ENCODE results near the gene ECHDC3. TPM values are rescaled to one million over a fixed set of nuclear protein-coding genes. Genes with fewer than 3 reads are reported as not detected.

ECHDC3 gene
- total and polyA plus RNA-seq, 2 experiments from 2014 or later, result 0.97 to 1.8 TPM

DNA sequence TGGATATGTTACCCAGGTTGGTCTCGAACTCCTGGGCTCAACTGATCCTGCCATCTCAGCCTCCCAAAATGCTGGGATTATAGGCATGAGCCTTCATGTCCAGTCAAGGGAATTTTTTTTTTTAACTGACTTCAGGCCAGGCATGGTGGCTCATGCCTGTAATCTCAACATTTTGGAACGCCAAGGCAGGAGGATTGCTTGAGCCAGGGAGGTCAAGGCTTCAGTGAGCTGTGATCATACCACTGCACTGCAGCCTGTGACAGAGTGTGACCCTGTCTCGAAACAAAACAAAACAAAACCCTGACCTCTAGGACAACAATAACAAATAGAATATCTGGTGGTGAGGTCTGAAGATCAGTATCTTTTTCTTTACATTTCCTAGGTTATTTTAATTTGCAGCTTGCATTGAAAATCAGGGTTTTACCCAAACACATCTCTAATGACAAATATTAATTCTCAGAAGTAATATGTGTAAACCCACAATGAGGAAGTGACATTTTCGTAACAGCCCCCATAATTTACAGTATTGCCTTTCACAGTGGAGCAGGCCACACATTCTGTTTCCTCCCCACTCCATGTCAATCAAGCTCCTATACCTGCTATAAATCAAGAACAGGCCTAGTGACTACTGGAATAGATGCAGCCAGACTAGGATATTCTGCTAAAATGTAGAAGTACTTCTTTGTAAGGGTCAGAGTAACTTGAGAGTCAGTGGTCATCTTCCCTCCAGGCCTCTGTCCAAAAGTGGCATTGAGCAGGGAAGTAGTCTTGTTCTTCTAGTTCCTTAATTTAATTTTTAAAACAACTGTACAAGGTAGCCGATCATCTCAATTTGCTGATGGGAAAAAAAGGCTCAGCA is 43.3 kb upstream of the ECHDC3 start:
- Histone ChIP-seq H3K9me2 (ENCODE audit: insufficient read depth) (no peaks in the 10 kb centered on the region), H3K27ac (no peak overlapping the region), H4K20me1 (ENCODE audit: insufficient read depth) (no peaks in the 10 kb centered on the region), H3K27me3 (replicated peaks; ENCODE audit: insufficient read depth) (no peaks in the 10 kb centered on the region), H3K4me3 (no peak overlapping the region), H3K79me2 (ENCODE audit: insufficient read depth) (no peaks in the 10 kb centered on the region), H3K4me2 (ENCODE audit: unreplicated experiment) (no peak overlapping the region), H3K9ac (no peak overlapping the region), H3K9me3 (ENCODE audit: low read depth) (no peaks in the 10 kb centered on the region), H3F3A (ENCODE audit: insufficient read depth) (no peaks in the 10 kb centered on the region), H3K4me1 (ENCODE audit: insufficient read depth) (no peaks in the 10 kb centered on the region), H2AFZ (no peak overlapping the region), H3K36me3 (ENCODE audit: low read depth) (no peaks in the 10 kb centered on the region)
- DNase-seq, result no peak
- TF ChIP-seq EZH2 (IDR thresholded peaks at IDR 0.05; ENCODE audit: insufficient read depth, poor library complexity, severe bottlenecking) (no peak), EZH2phosphoT487 (IDR thresholded peaks at IDR 0.05; ENCODE audit: insufficient read depth, low read depth) (no peak)
- in situ Hi-C loops (cut with MboI), result no loop called here
- WGBS, 2 experiments (ENCODE audit: low coverage in 1 of 2, low lambda C conversion rate in 2 of 2, missing lambda C conversion rate in 2 of 2), result 66 to 72% methylated on average over 5 of the region's 5 CpGs

DNA sequence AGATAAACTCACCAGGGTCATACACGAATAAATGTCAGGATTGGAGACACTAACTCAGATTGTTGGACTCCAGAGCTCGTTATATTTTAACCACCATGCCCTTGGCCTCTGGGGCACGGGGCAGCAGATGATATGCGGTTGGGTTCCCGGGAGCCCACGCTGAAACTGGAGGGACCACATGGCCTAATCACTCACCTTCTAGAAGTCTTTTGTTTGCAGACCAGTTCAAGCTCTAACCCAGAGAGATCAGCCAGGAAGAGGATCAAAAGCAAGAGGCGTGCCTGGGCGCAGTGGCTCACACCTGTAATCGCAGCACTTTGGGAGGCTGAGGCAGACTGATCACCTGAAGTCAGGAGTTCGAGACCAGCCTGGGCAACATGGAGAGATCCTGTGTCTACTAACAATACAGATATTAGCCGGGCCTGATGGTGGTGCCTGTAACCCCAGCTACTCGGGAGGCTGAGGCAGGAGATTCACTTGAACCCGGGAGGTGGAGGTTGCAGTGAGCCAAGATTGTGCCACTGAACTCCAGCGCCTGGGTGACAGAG is 42.6 kb upstream of the ECHDC3 start:
- Histone ChIP-seq H3K79me2 (ENCODE audit: insufficient read depth) (no peaks in the 10 kb centered on the region), H3K9ac (no peak overlapping the region), H3K36me3 (ENCODE audit: low read depth) (no peaks in the 10 kb centered on the region), H4K20me1 (ENCODE audit: insufficient read depth) (no peaks in the 10 kb centered on the region), H2AFZ (no peak overlapping the region), H3K4me1 (ENCODE audit: insufficient read depth) (no peaks in the 10 kb centered on the region), H3K4me3 (no peak overlapping the region), H3K27me3 (replicated peaks; ENCODE audit: insufficient read depth) (no peaks in the 10 kb centered on the region; the same call in 1 of the 2 replicates), H3K4me2 (ENCODE audit: unreplicated experiment) (no peak overlapping the region), H3F3A (ENCODE audit: insufficient read depth) (no peaks in the 10 kb centered on the region), H3K27ac (no peak overlapping the region), H3K9me2 (ENCODE audit: insufficient read depth) (no peaks in the 10 kb centered on the region), H3K9me3 (ENCODE audit: low read depth) (no peaks in the 10 kb centered on the region)
- no peak for DNase-seq
- no peak for TF ChIP-seq EZH2phosphoT487 (IDR thresholded peaks at IDR 0.05; ENCODE audit: insufficient read depth, low read depth)
- no peak for TF ChIP-seq EZH2 (IDR thresholded peaks at IDR 0.05; ENCODE audit: insufficient read depth, poor library complexity, severe bottlenecking)
- in situ Hi-C loops (cut with MboI), result no loop called here
- whole genome bisulfite sequencing, 2 experiments (ENCODE audit: low coverage in 1 of 2, low lambda C conversion rate in 2 of 2, missing lambda C conversion rate in 2 of 2), result 67 to 71% methylated on average over 13 to 14 of the region's 14 CpGs

DNA sequence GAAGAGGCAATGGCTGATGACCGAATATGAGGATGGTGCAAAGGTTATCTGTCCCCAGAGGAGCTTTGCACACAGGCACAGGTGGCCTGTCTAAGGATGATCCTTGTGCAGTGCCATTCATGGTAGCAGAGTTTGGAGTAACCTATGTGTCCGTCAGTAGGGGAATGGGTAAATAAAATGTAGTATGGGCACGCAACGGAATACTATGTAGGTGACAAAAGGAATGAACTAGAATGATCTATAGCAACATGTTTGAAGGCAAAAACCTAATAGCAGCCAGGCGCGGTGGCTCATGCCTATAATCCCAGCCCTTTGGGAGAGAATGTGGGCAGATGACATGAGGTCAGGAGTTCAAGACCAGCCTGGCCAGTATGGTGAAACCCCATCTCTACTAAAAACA is 41.6 kb upstream of the ECHDC3 start:
- no peaks in the 10 kb centered on the region for H3K9me3 ChIP-seq (ENCODE audit: low read depth)
- TF ChIP-seq EZH2phosphoT487 (IDR thresholded peaks at IDR 0.05; ENCODE audit: insufficient read depth, low read depth) (no peak), EZH2 (IDR thresholded peaks at IDR 0.05; ENCODE audit: insufficient read depth, poor library complexity, severe bottlenecking) (no peak)
- no peak overlapping the region for H2AFZ ChIP-seq
- no peak overlapping the region for H3K4me3 ChIP-seq
- no peaks in the 10 kb centered on the region for H3K9me2 ChIP-seq (ENCODE audit: insufficient read depth)
- 88 to 92% methylated on average over 6 of the region's 6 CpGs for WGBS, 2 experiments (ENCODE audit: low coverage in 1 of 2, low lambda C conversion rate in 2 of 2, missing lambda C conversion rate in 2 of 2)
- no peak overlapping the region for H3K9ac ChIP-seq
- no peaks in the 10 kb centered on the region; the same call in 1 of the 2 replicates for H3K27me3 ChIP-seq (replicated peaks; ENCODE audit: insufficient read depth)
- no peak overlapping the region for H3K27ac ChIP-seq
- DNase-seq, result no peak
- no peaks in the 10 kb centered on the region for H3K4me1 ChIP-seq (ENCODE audit: insufficient read depth)
- in situ Hi-C loops (cut with MboI), result no loop called here
- H3K4me2 ChIP-seq (ENCODE audit: unreplicated experiment), result no peak overlapping the region
- H3K36me3 ChIP-seq (ENCODE audit: low read depth), result no peaks in the 10 kb centered on the region
- H4K20me1 ChIP-seq (ENCODE audit: insufficient read depth), result no peaks in the 10 kb centered on the region
- no peaks in the 10 kb centered on the region for H3K79me2 ChIP-seq (ENCODE audit: insufficient read depth)
- no peaks in the 10 kb centered on the region for H3F3A ChIP-seq (ENCODE audit: insufficient read depth)

GRCh38 chr10:11701451-11702095 is 40.6 kb upstream of the ECHDC3 start:
- Histone ChIP-seq H3K79me2 (ENCODE audit: insufficient read depth) (no peaks in the 10 kb centered on the region), H3K9ac (no peak overlapping the region), H3K9me3 (ENCODE audit: low read depth) (no peaks in the 10 kb centered on the region), H3K4me1 (ENCODE audit: insufficient read depth) (no peaks in the 10 kb centered on the region), H3K36me3 (ENCODE audit: low read depth) (no peaks in the 10 kb centered on the region), H3K9me2 (ENCODE audit: insufficient read depth) (no peaks in the 10 kb centered on the region), H4K20me1 (ENCODE audit: insufficient read depth) (no peaks in the 10 kb centered on the region), H3F3A (ENCODE audit: insufficient read depth) (no peaks in the 10 kb centered on the region), H3K27ac (no peak overlapping the region), H3K27me3 (replicated peaks; ENCODE audit: insufficient read depth) (no peaks in the 10 kb centered on the region; the same call in 1 of the 2 replicates), H3K4me2 (ENCODE audit: unreplicated experiment) (no peak overlapping the region), H2AFZ (no peak overlapping the region), H3K4me3 (no peak overlapping the region)
- in situ Hi-C loops (cut with MboI), result no loop called here
- TF ChIP-seq EZH2phosphoT487 (IDR thresholded peaks at IDR 0.05; ENCODE audit: insufficient read depth, low read depth) (no peak), EZH2 (IDR thresholded peaks at IDR 0.05; ENCODE audit: insufficient read depth, poor library complexity, severe bottlenecking) (no peak)
- WGBS, 2 experiments (ENCODE audit: low coverage in 1 of 2, low lambda C conversion rate in 2 of 2, missing lambda C conversion rate in 2 of 2), result 53 to 63% methylated on average over 6 of the region's 6 CpGs
- no peak for DNase-seq
